Endothelial cell of umbilical vein (primary cell): Measurements from ENCODE around the gene SYT17. TPM values are rescaled to one million over a fixed set of nuclear protein-coding genes. Genes with fewer than 3 reads are reported as not detected.

Source experiments
- BruUV-seq: library from RNA; stranded (reverse); fragments of 400-500 nt; replicated peaks from 2 replicates; lab custom pipeline; 2021; lab: Mats Ljungman, UMichigan
- CTCF ChIA-PET: fragments of 300-600, 350-600 bp; sonication (Branson Sonifier 250); formaldehyde crosslinking; loops from one replicate; lab custom pipeline; 2021; ENCODE audit warnings: antibody characterized with exemption, inconsistent platforms; lab: Charles Lee
- POLR2A ChIA-PET: fragments of 300-600, 350-600 bp; sonication (Branson Sonifier 250); formaldehyde crosslinking; loops from one replicate; lab custom pipeline; 2021; ENCODE audit warnings: antibody characterized with exemption, inconsistent platforms; lab: Charles Lee
- DNase-seq: peaks from one replicate; pipeline ENCODE4 v3.0.0-alpha.2; 2011; ENCODE audit warnings: low read depth, low spot score
- FAIRE-seq: peaks from 2 replicates; lab custom pipeline; 2011; peaks lifted over from hg19 to GRCh38; lab: Jason Lieb, UNC
- H2AFZ ChIP-seq: 2 replicates; pipeline ENCODE4 v1.6.0; 2012; ENCODE audit warnings: low read depth, low read length, control low read depth, inconsistent platforms
- H3K27ac ChIP-seq: 2 replicates; pipeline ENCODE4 v1.5.1; 2011; ENCODE audit warnings: low read depth, mild to moderate bottlenecking, control low read depth, low read length, moderate library complexity; ENCODE audit not compliant: insufficient read depth
- H3K27me3 ChIP-seq, 2 experiments: 2 replicates each; pipeline versions ENCODE4 v1.6.0 to v1.6.1; 2011; ENCODE audit warnings: low read length in 2 of 2, mixed read lengths in 1 of 2; ENCODE audit not compliant: control insufficient read depth in 2 of 2, insufficient read depth in 2 of 2
- H3K36me3 ChIP-seq, 2 experiments: 2 replicates in 1 of 2; 3 replicates in 1 of 2; pipeline ENCODE4 v1.5.1; 2011; ENCODE audit warnings: low read length in 2 of 2, mild to moderate bottlenecking in 1 of 2, moderate library complexity in 1 of 2; ENCODE audit not compliant: control insufficient read depth in 2 of 2, insufficient read depth in 2 of 2; ENCODE audit errors: extremely low read depth in 1 of 2
- H3K4me1 ChIP-seq: 3 replicates; pipeline ENCODE4 v1.5.1; 2011; ENCODE audit warnings: mild to moderate bottlenecking, low read length; ENCODE audit not compliant: control insufficient read depth, insufficient read depth; ENCODE audit errors: extremely low read depth
- H3K4me2 ChIP-seq: 2 replicates; pipeline ENCODE4 v1.6.1; 2011; ENCODE audit warnings: low read length, control low read depth, mixed read lengths; ENCODE audit not compliant: insufficient read depth
- H3K4me3 ChIP-seq, 3 experiments: fragments of 200-600 bp in 1 of 3; sonication (generic), shearing (Covaris generic) in 1 of 3; replicated peaks in 1 of 3; 2 replicates each; pipeline ENCODE4 v1.5.1; 2011 to 2016; ENCODE audit warnings: control low read depth in 3 of 3, low read length in 3 of 3, mild to moderate bottlenecking in 2 of 3, inconsistent platforms in 1 of 3, low read depth in 1 of 3, moderate library complexity in 1 of 3; ENCODE audit not compliant: insufficient read depth in 1 of 3
- H3K79me2 ChIP-seq: 2 replicates; pipeline ENCODE4 v1.6.0; 2012; ENCODE audit warnings: low read length, inconsistent platforms; ENCODE audit not compliant: control insufficient read depth, insufficient read depth
- H3K9ac ChIP-seq: replicated peaks from 2 replicates; pipeline ENCODE3; 2011; ENCODE audit warnings: low read length, control low read depth; ENCODE audit not compliant: insufficient read depth; ENCODE audit errors: extremely low read depth
- H3K9me1 ChIP-seq: replicated peaks from 3 replicates; pipeline ENCODE4 v1.6.0; 2011; ENCODE audit warnings: mild to moderate bottlenecking, low read length; ENCODE audit not compliant: control insufficient read depth, insufficient read depth; ENCODE audit errors: extremely low read depth
- H3K9me3 ChIP-seq: replicated peaks from 2 replicates; pipeline ENCODE4 v1.5.1; 2012; ENCODE audit warnings: low read length, inconsistent platforms; ENCODE audit not compliant: control insufficient read depth, insufficient read depth
- H4K20me1 ChIP-seq: replicated peaks from 2 replicates; pipeline ENCODE3; 2011; ENCODE audit warnings: mild to moderate bottlenecking, low read length; ENCODE audit not compliant: control insufficient read depth, insufficient read depth; ENCODE audit errors: extremely low read depth
- EZH2 ChIP-seq: IDR thresholded peaks from 2 replicates; pipeline ENCODE4 v1.6.1; 2012; ENCODE audit warnings: borderline replicate concordance, low read depth, mild to moderate bottlenecking, moderate library complexity, low read length, inconsistent platforms; ENCODE audit not compliant: severe bottlenecking
- FOS ChIP-seq: IDR thresholded peaks from 2 replicates; pipeline ENCODE4 v1.6.1; 2011; ENCODE audit warnings: mild to moderate bottlenecking, low read length, moderate library complexity, borderline replicate concordance; ENCODE audit not compliant: insufficient read depth
- GATA2 ChIP-seq: IDR thresholded peaks from 2 replicates; pipeline ENCODE4 v1.7.0; 2011; ENCODE audit warnings: low read depth, mild to moderate bottlenecking, moderate library complexity, mixed read lengths, low read length; ENCODE audit not compliant: insufficient read length, insufficient read depth
- JUN ChIP-seq: IDR thresholded peaks from 2 replicates; pipeline ENCODE4 v1.6.1; 2011; ENCODE audit warnings: borderline replicate concordance, low read depth; ENCODE audit not compliant: insufficient read length, insufficient read depth
- MYC ChIP-seq: IDR thresholded peaks from one replicate; pipeline ENCODE4 v1.6.1; 2011; ENCODE audit warnings: mild to moderate bottlenecking, low read depth, low read length
- POLR2A ChIP-seq: IDR thresholded peaks from 2 replicates; pipeline ENCODE4 v1.6.1; 2012; ENCODE audit warnings: low read depth, mild to moderate bottlenecking, control low read depth, low read length
- POLR2AphosphoS5 ChIP-seq: IDR thresholded peaks from 2 replicates; pipeline ENCODE4 v1.6.1; 2012; ENCODE audit warnings: low read depth, mild to moderate bottlenecking, control low read depth, low read length, moderate library complexity; ENCODE audit not compliant: insufficient read depth
- dilution Hi-C: fragments of 300-500 bp; cut with MboI; formaldehyde crosslinking; loops from one replicate; pipeline ENCODE4 v1.15.0; 2019; ENCODE audit warnings: low sequenced_read_pairs; ENCODE audit not compliant: extremely low pct_ligation_motif_present
- intact Hi-C: fragments of 100-400 bp; cut with micrococcal nuclease; formaldehyde crosslinking; loops from one replicate; pipeline ENCODE4 v1.10.0; 2022
- polyA plus RNA-seq, 4 experiments: library from polyadenylated mRNA; depleted of rRNA in 3 of 4; stranded (reverse) in 3 of 4; unstranded in 1 of 4; fragments of >200 nt; gene quantifications; 2 replicates each; pipeline versions ENCODE4 v1.2.1 to v1.2.3, GENCODE V29; 2011 to 2012; ENCODE audit warnings: missing spikeins in 1 of 4
- total RNA-seq: library from RNA; stranded (reverse); gene quantifications from 2 replicates; pipeline ENCODE4 v1.2.3, GENCODE V29; 2021
- TF ChIP-seq, protein P1 (sequence below): IDR thresholded peaks from 2 replicates; pipeline ENCODE4 v1.6.1; 2011; ENCODE audit not compliant: insufficient read depth, insufficient read length
- TF ChIP-seq, protein P2 (sequence below), 2 donors: IDR thresholded peaks; 1 replicate in 1 of 2; 2 replicates in 1 of 2; pipeline ENCODE4 v1.5.1; 2011; ENCODE audit warnings: low read length in 2 of 2, mild to moderate bottlenecking in 2 of 2, moderate library complexity in 2 of 2, control low read depth in 1 of 2, inconsistent platforms in 1 of 2, low read depth in 1 of 2; ENCODE audit not compliant: insufficient read depth in 1 of 2; ENCODE audit errors: extremely low read depth in 1 of 2

The SYT17 gene
- total and polyA plus RNA-seq, 2 donors (not counting 3 experiments of a cell fraction or from before 2014, with no cell fraction given): 1.9 to 4.2 TPM

DNA sequence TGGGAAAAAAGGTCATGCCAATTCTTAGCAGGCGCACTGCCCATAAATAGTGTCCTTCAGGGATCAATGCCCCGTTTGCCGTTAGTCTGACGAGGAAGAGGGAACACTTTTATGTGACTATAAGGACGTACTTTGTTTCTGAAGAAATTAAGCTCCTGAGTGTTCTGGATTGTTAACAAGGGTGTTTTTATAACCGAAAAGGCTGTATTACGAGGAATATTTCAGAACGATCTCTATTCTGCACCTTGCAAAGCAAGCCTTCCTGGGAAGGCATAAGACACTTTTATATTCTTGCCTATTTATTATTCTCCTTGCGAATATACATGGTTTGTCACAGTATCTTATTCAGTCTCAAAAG, 24.5 kb upstream of the SYT17 start:
- POLR2A ChIA-PET: no interaction called here
- Histone ChIP-seq H3K9me3 (no peaks in the 10 kb centered on the region), H3K9me1 (no peaks in the 10 kb centered on the region), H3K36me3 (no peaks in the 10 kb centered on the region), H3K9ac (no peak overlapping the region), H4K20me1 (no peaks in the 10 kb centered on the region), H2AFZ (no peak overlapping the region), H3K4me1 (peaks cover 2% of the 10 kb centered on the region), H3K27me3 (peaks cover 4 to 12% of the 10 kb centered on the region in 2 experiments), H3K79me2 (no peaks in the 10 kb centered on the region), H3K27ac (no peak overlapping the region), H3K4me3 (no peak overlapping the region), H3K4me2 (no peak overlapping the region)
- BruUV-seq: no TSS peak
- CTCF ChIA-PET: interaction anchor here (1.1 to 1.8 kb wide), 3 partner anchors 13 to 36 kb away, joined by 3 to 6 read pairs (median 5); no protein-coding TSS in a partner anchor
- dilution Hi-C loops (no loop called here), intact Hi-C loops (no loop called here)
- TF ChIP-seq MYC: no peak
- TF ChIP-seq POLR2AphosphoS5: no peak
- TF ChIP-seq, protein P1, sequence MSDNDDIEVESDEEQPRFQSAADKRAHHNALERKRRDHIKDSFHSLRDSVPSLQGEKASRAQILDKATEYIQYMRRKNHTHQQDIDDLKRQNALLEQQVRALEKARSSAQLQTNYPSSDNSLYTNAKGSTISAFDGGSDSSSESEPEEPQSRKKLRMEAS: no peak
- TF ChIP-seq EZH2: no peak
- TF ChIP-seq JUN: no peak
- TF ChIP-seq FOS: no peak
- no peak for TF ChIP-seq POLR2A
- TF ChIP-seq, protein P2, sequence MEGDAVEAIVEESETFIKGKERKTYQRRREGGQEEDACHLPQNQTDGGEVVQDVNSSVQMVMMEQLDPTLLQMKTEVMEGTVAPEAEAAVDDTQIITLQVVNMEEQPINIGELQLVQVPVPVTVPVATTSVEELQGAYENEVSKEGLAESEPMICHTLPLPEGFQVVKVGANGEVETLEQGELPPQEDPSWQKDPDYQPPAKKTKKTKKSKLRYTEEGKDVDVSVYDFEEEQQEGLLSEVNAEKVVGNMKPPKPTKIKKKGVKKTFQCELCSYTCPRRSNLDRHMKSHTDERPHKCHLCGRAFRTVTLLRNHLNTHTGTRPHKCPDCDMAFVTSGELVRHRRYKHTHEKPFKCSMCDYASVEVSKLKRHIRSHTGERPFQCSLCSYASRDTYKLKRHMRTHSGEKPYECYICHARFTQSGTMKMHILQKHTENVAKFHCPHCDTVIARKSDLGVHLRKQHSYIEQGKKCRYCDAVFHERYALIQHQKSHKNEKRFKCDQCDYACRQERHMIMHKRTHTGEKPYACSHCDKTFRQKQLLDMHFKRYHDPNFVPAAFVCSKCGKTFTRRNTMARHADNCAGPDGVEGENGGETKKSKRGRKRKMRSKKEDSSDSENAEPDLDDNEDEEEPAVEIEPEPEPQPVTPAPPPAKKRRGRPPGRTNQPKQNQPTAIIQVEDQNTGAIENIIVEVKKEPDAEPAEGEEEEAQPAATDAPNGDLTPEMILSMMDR (IDR thresholded peaks at IDR 0.05; ENCODE audit: extremely low read depth in 1 of 2, insufficient read depth in 1 of 2, low read depth in 1 of 2, low read length in 2 of 2): no peak
- TF ChIP-seq GATA2: no peak
- DNase-seq: no peak
- no peak for FAIRE-seq
